AG20443 (cell line): Measurements from ENCODE around the gene IFI44.

ENCODE experiments used
- DNase-seq: peaks from one replicate; pipeline ENCODE4 v3.0.0; 2012; ENCODE audit warnings: low spot score, mixed read lengths

Gene IFI44

GRCh38 chr1:78712467-78713051 lies 62.9 kb downstream of the IFI44 start:
- DNase-seq = no peak

- DNase-seq = no peak
Observed at GRCh38 chr1:78713297-78713696, 63.7 kb downstream of the IFI44 start.
